K562 (cell line): ENCODE measurements around the gene ZNF778. TPM values are rescaled to one million over a fixed set of nuclear protein-coding genes. Genes with fewer than 3 reads are reported as not detected.

Experiments
- ARID3A ChIP-seq: IDR thresholded peaks from 2 replicates; pipeline ENCODE4 v1.6.1; 2012; ENCODE audit warnings: low read depth, low read length, improper control_type of control experiment, borderline replicate concordance
- BRCA1 ChIP-seq, 2 experiments: fragments of 450-650 bp in 1 of 2; sonication (generic) in 1 of 2; formaldehyde crosslinking in 1 of 2; IDR thresholded peaks; 2 replicates each; pipeline versions ENCODE4 v1.5.0 to v1.6.1; 2017 to 2020; ENCODE audit warnings: mild to moderate bottlenecking in 1 of 2, missing genetic modification reagents in 1 of 2
- HMG20A ChIP-seq: fragments of 450-650 bp; formaldehyde crosslinking; conservative IDR thresholded peaks from 2 replicates; pipeline ENCODE4 v1.4.0; 2020; ENCODE audit warnings: mild to moderate bottlenecking, mixed read lengths
- HNRNPLL ChIP-seq: fragments of 200-400 bp; formaldehyde crosslinking; IDR thresholded peaks from 2 replicates; pipeline ENCODE4 v1.6.1; 2017; ENCODE audit warnings: low read length, low read depth, mild to moderate bottlenecking; ENCODE audit not compliant: poor library complexity, severe bottlenecking
- MECOM ChIP-seq: fragments of 250-450 bp; sonication (Bioruptor Pico); IDR thresholded peaks from 2 replicates; pipeline ENCODE4 v1.8.0; 2022; ENCODE audit warnings: inconsistent platforms
- REST ChIP-seq, 2 experiments: fragments of 450-650 bp; formaldehyde crosslinking in 1 of 2; IDR thresholded peaks; 2 replicates each; pipeline versions ENCODE4 v1.4.0 to v1.6.1; 2014 to 2020; ENCODE audit warnings: mild to moderate bottlenecking in 2 of 2, borderline replicate concordance in 1 of 2, low read depth in 1 of 2
- SRSF9 ChIP-seq: fragments of 200-400 bp; formaldehyde crosslinking; IDR thresholded peaks from 2 replicates; pipeline ENCODE4 v1.6.1; 2017; ENCODE audit warnings: low read depth, low read length, borderline replicate concordance
- TSC22D4 ChIP-seq: fragments of 450-650 bp; IDR thresholded peaks from 2 replicates; pipeline ENCODE4 v1.6.1; 2016; ENCODE audit warnings: missing genetic modification characterization, missing biosample characterization, control low read depth
- ZKSCAN3 ChIP-seq: fragments of 250-450 bp; sonication (Bioruptor Pico); IDR thresholded peaks from 2 replicates; pipeline ENCODE4 v1.4.0; 2020
- ZNF263 ChIP-seq: sonication (generic); formaldehyde crosslinking; IDR thresholded peaks from 2 replicates; pipeline ENCODE4 v1.8.0; 2022; ENCODE audit warnings: mild to moderate bottlenecking, missing genetic modification reagents, borderline replicate concordance
- ZNF644 ChIP-seq: fragments of 200-800 bp; sonication (Bioruptor generic); IDR thresholded peaks from 2 replicates; pipeline ENCODE4 v1.6.1; 2016; ENCODE audit warnings: low read depth, missing genetic modification characterization, missing compliant biosample characterization
- polyA plus RNA-seq, 8 experiments: library from polyadenylated mRNA; depleted of rRNA in 4 of 8; stranded (reverse) in 5 of 8; unstranded in 3 of 8; fragments of >200 nt; fragmentation: Nextera tagmentation in 2 of 8; fragmentation: Illumina TruSeq in 1 of 8; extraction: Ambion mirVana in 2 of 8; extraction: Trizol in 1 of 8; gene quantifications; 2 replicates each; pipeline versions ENCODE4 v1.2.1 to v1.2.3, GENCODE V29; 2011 to 2014; ENCODE audit warnings: inconsistent platforms in 1 of 8, missing spikeins in 1 of 8
- total RNA-seq, 7 experiments: library from RNA; depleted of rRNA in 6 of 7; stranded (reverse); fragments of >200 nt in 6 of 7; fragmentation: Illumina TruSeq in 2 of 7; extraction: Trizol in 2 of 7; gene quantifications; 2 replicates each; pipeline versions ENCODE4 v1.2.1 to v1.2.3, GENCODE V29; 2011 to 2021; ENCODE audit warnings: low replicate concordance in 1 of 7
- TF ChIP-seq, protein P1 (sequence below), 3 experiments: fragments of 200-800 bp in 1 of 3; sonication (Bioruptor generic) in 1 of 3; sonication (generic) in 1 of 3; formaldehyde crosslinking in 1 of 3; IDR thresholded peaks; 2 replicates each; pipeline versions ENCODE4 v1.6.1 to v1.8.0; 2016 to 2022; ENCODE audit warnings: mild to moderate bottlenecking in 2 of 3, missing compliant biosample characterization in 2 of 3, missing genetic modification characterization in 2 of 3, missing genetic modification reagents in 1 of 3
- TF ChIP-seq, protein P2 (sequence below): fragments of 450-650 bp; formaldehyde crosslinking; IDR thresholded peaks from 2 replicates; pipeline ENCODE4 v1.4.0; 2020; ENCODE audit warnings: mild to moderate bottlenecking, moderate library complexity

Gene ZNF778
- total and polyA plus RNA-seq, 9 of the 15 experiments (the other 6 are each of a cell fraction or from before 2014, with no cell fraction given): 0.70 to 60.6 (median 7.5) TPM

DNA sequence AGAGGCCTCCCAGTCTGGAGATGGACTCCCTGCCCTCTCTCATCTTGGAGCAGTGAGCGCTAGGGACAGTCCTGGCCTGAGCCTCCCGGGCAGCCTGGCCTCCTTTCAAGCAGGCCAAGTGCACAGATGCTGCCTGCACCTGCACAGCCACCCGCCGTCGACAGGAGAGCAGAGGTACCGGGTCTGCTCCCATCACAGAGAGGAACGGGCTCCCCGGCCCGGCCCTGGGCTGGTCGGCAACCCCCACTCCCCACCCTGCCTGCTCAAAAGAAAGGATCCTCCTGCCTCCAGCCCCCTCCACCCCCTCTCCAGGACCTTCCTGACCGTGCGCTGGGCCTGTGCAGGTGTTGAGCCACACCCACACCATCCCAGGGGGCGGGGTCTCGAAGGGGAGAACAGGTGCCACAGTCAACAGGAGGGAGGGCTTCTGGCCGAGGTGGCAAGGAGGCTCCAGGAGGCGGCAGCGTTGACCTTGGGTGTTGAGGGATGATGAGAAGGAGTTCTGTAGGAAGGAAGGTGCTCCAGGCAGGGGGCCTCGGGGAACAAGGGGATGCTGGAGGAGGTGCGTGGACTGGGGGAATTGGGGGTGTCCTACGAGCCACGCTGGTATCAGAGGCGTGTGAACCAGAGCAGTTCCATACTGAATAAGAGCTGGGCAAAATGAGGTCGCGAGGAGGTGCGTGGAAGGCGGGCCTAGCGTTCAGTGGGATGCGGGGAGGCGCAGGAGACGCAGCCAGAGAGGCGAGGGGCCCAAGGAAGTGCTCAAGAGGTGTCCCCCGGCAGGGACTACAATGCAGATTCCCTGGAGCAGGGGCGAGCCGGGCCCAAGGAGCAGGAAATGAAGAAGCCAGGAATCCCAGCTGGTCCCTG is 46.9 kb upstream of the ZNF778 start (continued):
- TF ChIP-seq MECOM (CRISPR knock-in tag): no peak
- TF ChIP-seq ZKSCAN3 (CRISPR knock-in tag): no peak
- TF ChIP-seq, protein P1, sequence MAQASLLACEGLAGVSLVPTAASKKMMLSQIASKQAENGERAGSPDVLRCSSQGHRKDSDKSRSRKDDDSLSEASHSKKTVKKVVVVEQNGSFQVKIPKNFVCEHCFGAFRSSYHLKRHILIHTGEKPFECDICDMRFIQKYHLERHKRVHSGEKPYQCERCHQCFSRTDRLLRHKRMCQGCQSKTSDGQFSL (CRISPR knock-in tag; IDR thresholded peaks at IDR 0.05): no peak
- TF ChIP-seq, protein P1 (tag; IDR thresholded peaks at IDR 0.05): no peak
- no peak for TF ChIP-seq BRCA1 (IDR thresholded peaks at IDR 0.05)
- TF ChIP-seq BRCA1 (CRISPR knock-in tag; IDR thresholded peaks at IDR 0.05): no peak
- peak; percentile 32 for TF ChIP-seq HNRNPLL
- TF ChIP-seq ZNF263 (CRISPR knock-in tag): peak; percentile 43; the same call in 1 of the 2 replicates
- TF ChIP-seq HMG20A: no peak
- TF ChIP-seq, protein P2, sequence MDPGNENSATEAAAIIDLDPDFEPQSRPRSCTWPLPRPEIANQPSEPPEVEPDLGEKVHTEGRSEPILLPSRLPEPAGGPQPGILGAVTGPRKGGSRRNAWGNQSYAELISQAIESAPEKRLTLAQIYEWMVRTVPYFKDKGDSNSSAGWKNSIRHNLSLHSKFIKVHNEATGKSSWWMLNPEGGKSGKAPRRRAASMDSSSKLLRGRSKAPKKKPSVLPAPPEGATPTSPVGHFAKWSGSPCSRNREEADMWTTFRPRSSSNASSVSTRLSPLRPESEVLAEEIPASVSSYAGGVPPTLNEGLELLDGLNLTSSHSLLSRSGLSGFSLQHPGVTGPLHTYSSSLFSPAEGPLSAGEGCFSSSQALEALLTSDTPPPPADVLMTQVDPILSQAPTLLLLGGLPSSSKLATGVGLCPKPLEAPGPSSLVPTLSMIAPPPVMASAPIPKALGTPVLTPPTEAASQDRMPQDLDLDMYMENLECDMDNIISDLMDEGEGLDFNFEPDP (CRISPR knock-in tag): no peak
- TF ChIP-seq ARID3A: no peak
- peak; percentile 13; the same call in 1 of the 2 replicates for TF ChIP-seq REST (IDR thresholded peaks at IDR 0.05; ENCODE audit: borderline replicate concordance)
- no peak for TF ChIP-seq REST (CRISPR knock-in tag; IDR thresholded peaks at IDR 0.05; ENCODE audit: low read depth)
- no peak for TF ChIP-seq TSC22D4 (tag)
- TF ChIP-seq SRSF9: no peak
- no peak for TF ChIP-seq ZNF644 (tag)
